C4-2B (cell line): ENCODE data around the gene ERC2.

Source experiments
- H3K27ac ChIP-seq: fragments of 450-650 bp; 2 replicates; pipeline ENCODE4 v1.5.1; 2017
- ZFX ChIP-seq: fragments of 450-650 bp; IDR thresholded peaks from 2 replicates; pipeline ENCODE4 v1.6.1; 2017
- TF ChIP-seq, protein P1 (sequence below): fragments of 450-650 bp; conservative IDR thresholded peaks from 2 replicates; pipeline ENCODE4 v1.5.1; 2017; ENCODE audit warnings: mild to moderate bottlenecking

ERC2 gene

DNA sequence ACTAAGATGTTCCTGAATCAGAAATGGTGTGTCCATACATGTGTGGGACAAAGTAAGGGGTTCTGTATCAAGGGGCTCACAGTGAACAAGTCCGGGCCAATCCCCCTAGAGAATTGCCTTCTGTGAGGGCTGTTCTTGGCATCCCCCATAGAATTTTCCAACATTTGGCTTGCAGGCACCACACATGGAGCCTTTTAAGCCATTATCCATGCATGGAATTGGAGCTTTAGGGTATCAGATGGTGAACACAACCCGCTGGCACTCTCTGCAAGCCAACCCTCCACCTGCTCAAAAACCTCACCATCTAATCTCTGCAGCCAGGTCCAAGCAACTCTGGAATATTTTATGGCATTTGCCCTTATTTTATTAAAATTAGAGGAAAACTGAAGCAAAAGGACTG is 278.7 kb downstream of the ERC2 start:
- TF ChIP-seq ZFX: no peak
- TF ChIP-seq, protein P1, sequence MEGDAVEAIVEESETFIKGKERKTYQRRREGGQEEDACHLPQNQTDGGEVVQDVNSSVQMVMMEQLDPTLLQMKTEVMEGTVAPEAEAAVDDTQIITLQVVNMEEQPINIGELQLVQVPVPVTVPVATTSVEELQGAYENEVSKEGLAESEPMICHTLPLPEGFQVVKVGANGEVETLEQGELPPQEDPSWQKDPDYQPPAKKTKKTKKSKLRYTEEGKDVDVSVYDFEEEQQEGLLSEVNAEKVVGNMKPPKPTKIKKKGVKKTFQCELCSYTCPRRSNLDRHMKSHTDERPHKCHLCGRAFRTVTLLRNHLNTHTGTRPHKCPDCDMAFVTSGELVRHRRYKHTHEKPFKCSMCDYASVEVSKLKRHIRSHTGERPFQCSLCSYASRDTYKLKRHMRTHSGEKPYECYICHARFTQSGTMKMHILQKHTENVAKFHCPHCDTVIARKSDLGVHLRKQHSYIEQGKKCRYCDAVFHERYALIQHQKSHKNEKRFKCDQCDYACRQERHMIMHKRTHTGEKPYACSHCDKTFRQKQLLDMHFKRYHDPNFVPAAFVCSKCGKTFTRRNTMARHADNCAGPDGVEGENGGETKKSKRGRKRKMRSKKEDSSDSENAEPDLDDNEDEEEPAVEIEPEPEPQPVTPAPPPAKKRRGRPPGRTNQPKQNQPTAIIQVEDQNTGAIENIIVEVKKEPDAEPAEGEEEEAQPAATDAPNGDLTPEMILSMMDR: no peak
- no peak overlapping the region for H3K27ac ChIP-seq

DNA sequence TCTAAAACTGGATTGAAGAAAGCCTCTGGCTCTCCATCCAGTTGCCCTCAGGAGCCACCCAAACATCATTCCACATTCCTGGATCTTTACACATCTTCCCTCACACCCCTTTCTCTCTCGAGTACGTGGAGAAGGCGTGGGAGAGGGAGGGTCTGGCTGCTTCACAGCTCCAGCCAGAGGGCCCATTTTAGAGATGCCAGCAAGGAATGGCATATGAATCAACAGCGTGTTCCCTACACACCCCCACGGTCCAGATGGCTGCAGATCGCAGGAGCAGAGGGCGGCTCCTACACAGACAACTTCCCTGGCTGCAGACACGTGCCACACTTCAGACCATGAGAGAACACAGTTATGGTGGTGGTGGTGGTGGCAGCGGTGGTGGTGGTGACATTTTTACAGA is 280.1 kb downstream of the ERC2 start:
- H3K27ac ChIP-seq: no peak overlapping the region
- TF ChIP-seq, protein P1: no peak
- no peak for TF ChIP-seq ZFX

DNA sequence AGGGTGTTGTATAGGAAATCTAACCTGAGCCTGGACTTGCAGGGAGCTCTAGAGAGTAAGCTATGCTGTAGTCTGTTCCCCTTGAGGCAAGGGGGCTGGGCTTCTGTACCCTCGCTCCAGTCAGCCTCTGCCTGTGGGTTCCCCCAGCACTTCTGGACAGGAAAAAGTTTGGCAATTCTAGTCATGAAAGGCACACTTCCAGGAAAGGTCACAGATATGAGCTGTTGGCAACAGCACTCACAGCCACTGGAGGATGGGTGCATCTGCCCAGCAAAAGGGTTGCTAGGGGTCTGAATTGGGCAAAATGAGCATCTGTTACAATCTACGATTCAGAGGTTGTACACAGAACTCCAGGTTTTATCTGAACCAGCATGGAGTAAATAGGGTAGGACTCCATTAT is 281.2 kb downstream of the ERC2 start:
- TF ChIP-seq ZFX: no peak
- TF ChIP-seq, protein P1: no peak
- H3K27ac ChIP-seq: no peak overlapping the region

DNA sequence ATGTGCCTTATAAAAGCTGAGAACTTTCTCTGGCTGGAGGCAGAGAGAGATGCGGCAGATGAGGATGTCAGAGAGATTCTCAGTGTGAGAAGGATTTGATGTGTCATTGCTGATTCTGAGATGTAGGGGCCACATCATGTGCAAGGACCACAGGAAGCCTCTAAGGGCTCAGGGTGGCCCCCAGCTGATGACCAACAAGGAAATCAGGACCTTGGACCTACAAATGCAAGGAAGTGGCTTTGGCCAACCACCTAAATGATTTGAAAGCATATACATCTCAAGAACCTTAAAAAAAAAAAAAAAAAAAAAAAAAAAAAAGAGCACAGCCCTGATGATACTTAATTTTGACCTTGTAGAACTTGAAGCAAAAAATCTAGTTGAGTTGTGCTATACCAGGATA is 282.4 kb downstream of the ERC2 start:
- H3K27ac ChIP-seq: no peak overlapping the region
- TF ChIP-seq ZFX: no peak
- TF ChIP-seq, protein P1: no peak

DNA sequence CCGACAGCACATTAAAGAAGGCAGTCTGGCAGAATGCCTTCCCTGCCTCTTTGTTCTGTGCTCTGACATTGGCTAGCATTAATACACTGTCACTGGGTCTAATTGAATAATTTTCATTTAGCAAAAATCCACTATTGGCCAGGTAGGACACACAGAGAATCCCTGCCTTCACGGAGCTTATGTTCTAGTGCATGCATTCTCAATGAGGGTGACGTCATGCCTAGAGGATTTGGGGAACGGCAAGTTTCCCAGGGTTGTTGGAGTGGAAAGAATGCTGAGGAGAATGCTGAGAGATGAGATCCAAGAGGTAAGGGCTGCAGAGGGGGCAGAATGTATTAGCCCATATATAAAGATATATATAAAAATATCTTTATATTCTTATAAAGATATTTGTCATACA is 284.7 kb downstream of the ERC2 start:
- TF ChIP-seq ZFX: no peak
- TF ChIP-seq, protein P1: no peak
- H3K27ac ChIP-seq: no peak overlapping the region

DNA sequence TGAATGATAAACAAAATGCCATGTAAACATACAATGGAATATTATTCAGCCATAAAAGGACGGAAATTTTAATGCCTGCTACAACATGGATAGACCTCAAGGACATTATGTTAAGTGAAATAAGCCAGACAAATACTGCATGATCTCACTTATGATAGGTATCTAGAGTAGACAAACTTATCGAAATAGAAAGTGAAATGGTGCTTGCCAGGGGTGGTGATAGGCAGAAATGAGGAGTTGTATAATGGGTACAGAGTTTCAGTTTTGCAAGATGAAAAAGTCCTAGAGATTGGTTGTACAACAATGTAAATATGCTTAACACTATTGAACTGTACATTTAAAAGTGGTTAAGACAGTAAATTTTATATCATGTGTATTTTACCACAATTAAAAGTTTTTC is 287.8 kb downstream of the ERC2 start:
- no peak overlapping the region for H3K27ac ChIP-seq
- no peak for TF ChIP-seq ZFX
- TF ChIP-seq, protein P1: no peak

DNA sequence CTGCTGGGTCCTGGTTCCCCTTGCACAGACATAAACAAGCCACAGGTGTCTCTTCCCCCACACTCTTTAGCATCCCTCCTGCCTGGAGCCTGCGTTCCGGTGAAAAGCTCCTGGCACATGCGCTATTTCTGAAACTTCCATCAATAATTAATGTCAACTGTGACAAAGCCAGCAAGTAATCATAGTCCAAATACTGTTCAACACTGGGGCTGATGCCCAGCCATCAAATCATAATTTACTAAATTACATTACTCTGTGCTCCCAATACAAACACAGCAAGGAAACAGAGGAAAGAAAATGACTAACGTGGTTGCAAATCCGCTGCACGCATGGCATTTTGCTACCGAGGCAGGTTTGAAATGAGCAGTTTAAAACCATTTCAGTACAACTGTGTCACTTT is 294.7 kb downstream of the ERC2 start:
- TF ChIP-seq, protein P1: no peak
- TF ChIP-seq ZFX: no peak
- H3K27ac ChIP-seq: no peak overlapping the region
